Activated naive CD8-positive, alpha-beta T cell (primary cell): ENCODE data around the gene BIVM.

Experiments used
- H3K27ac Mint-ChIP-seq: one replicate; pipeline ENCODE4 v1.8.0; 2021; ENCODE audit warnings: mixed read lengths
- H3K27me3 Mint-ChIP-seq: one replicate; pipeline ENCODE4 v1.8.0; 2021; ENCODE audit warnings: mixed read lengths
- H3K36me3 Mint-ChIP-seq: one replicate; pipeline ENCODE4 v1.8.0; 2021; ENCODE audit warnings: mixed read lengths
- H3K4me1 Mint-ChIP-seq: one replicate; pipeline ENCODE4 v1.8.0; 2021; ENCODE audit warnings: low read depth, mixed read lengths
- H3K4me3 Mint-ChIP-seq: one replicate; pipeline ENCODE4 v1.8.0; 2021; ENCODE audit warnings: mild to moderate bottlenecking, mixed read lengths
- H3K9me3 Mint-ChIP-seq: one replicate; pipeline ENCODE4 v1.8.0; 2021; ENCODE audit warnings: low read depth, mixed read lengths

BIVM gene, protein sequence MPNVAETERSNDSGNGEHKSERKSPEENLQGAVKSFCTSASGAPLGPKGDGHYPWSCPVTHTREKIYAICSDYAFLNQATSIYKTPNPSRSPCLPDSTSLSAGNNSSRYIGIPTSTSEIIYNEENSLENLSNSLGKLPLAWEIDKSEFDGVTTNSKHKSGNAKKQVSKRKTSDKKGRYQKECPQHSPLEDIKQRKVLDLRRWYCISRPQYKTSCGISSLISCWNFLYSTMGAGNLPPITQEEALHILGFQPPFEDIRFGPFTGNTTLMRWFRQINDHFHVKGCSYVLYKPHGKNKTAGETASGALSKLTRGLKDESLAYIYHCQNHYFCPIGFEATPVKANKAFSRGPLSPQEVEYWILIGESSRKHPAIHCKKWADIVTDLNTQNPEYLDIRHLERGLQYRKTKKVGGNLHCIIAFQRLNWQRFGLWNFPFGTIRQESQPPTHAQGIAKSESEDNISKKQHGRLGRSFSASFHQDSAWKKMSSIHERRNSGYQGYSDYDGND

GRCh38 chr13:102798581-102799425 lies at the start of gene BIVM, which contains the start of gene POGLUT2:
BIVM (plus strand) TSS chr13:102799119; CDS start chr13:102807268, 8,149 bp downstream.
POGLUT2 (minus strand) TSS chr13:102798976; CDS start chr13:102798670, 306 bp downstream.
- no peaks in the 10 kb centered on the region for H3K27me3 Mint-ChIP-seq
- H3K4me1 Mint-ChIP-seq, result peaks cover 26% of the 10 kb centered on the region
- no peaks in the 10 kb centered on the region for H3K9me3 Mint-ChIP-seq
- peaks cover 3% of the 10 kb centered on the region for H3K36me3 Mint-ChIP-seq
- H3K27ac Mint-ChIP-seq, result peak within 1 kb of the TSS; percentile 86
- H3K4me3 Mint-ChIP-seq, result peak within 1 kb of the TSS; percentile 94

- Mint-ChIP-seq H3K36me3 (peaks cover 14% of the 10 kb centered on the region), H3K27me3 (peaks cover 14% of the 10 kb centered on the region), H3K27ac (no peak overlapping the region)
Measured at GRCh38 chr13:102751886-102752285, 47.0 kb upstream of the BIVM start.

GRCh38 chr13:102757006-102757405 lies 41.9 kb upstream of the BIVM start:
- Mint-ChIP-seq H3K9me3 (no peaks in the 10 kb centered on the region), H3K4me1 (no peaks in the 10 kb centered on the region), H3K36me3 (peaks cover 2% of the 10 kb centered on the region), H3K27ac (no peak overlapping the region), H3K27me3 (peaks cover 2% of the 10 kb centered on the region), H3K4me3 (no peak overlapping the region)

More at GRCh38 chr13:102751886-102752285, 47.0 kb upstream of the BIVM start:
- Mint-ChIP-seq H3K4me3 (no peak overlapping the region), H3K9me3 (peaks cover 2% of the 10 kb centered on the region), H3K4me1 (no peaks in the 10 kb centered on the region)

DNA sequence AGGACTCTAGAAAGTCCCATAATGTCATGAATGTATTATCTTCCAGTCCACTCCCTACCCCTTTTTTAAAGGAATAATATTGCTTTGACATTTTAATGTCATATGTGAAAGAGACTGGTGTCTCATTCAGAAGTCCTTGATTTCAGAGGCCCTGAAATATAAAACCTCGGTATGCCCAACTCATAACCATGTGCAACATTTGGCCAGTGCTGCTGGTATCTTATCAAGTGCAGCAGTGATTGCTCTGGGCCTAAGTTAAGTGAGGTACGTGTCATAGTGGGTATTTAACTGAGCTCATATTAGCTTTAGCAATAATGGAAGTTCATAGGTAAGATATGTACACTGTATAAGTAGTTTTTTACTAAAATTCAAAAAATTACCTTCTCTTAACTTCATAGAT lies 40.1 kb upstream of the BIVM start:
- H3K27ac Mint-ChIP-seq, result no peak overlapping the region
- H3K4me3 Mint-ChIP-seq, result no peak overlapping the region
- H3K36me3 Mint-ChIP-seq, result no peaks in the 10 kb centered on the region
- H3K4me1 Mint-ChIP-seq, result no peaks in the 10 kb centered on the region
- H3K9me3 Mint-ChIP-seq, result no peaks in the 10 kb centered on the region
- no peaks in the 10 kb centered on the region for H3K27me3 Mint-ChIP-seq

DNA sequence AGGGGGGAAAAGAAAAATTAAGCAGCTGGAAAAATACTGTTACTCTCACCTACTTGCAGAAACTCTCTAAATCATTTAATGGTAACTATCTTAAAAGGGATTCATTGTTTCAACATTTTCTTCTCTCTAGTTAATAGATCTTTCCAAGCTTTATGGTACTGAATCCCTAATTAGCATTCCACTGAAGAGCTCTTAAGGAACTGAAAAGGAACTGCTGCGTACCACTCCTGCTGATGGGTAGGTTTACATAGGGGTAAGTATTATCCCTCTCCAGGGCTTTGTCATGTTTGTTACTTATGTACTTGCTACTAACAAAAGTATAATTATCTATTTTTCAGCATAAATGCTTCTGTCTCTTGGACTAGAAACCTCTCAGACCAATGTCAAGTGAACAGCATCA lies 37.8 kb upstream of the BIVM start:
- no peaks in the 10 kb centered on the region for H3K27me3 Mint-ChIP-seq
- H3K4me3 Mint-ChIP-seq, result no peak overlapping the region
- H3K36me3 Mint-ChIP-seq, result no peaks in the 10 kb centered on the region
- H3K4me1 Mint-ChIP-seq, result no peaks in the 10 kb centered on the region
- no peak overlapping the region for H3K27ac Mint-ChIP-seq
- no peaks in the 10 kb centered on the region for H3K9me3 Mint-ChIP-seq

DNA sequence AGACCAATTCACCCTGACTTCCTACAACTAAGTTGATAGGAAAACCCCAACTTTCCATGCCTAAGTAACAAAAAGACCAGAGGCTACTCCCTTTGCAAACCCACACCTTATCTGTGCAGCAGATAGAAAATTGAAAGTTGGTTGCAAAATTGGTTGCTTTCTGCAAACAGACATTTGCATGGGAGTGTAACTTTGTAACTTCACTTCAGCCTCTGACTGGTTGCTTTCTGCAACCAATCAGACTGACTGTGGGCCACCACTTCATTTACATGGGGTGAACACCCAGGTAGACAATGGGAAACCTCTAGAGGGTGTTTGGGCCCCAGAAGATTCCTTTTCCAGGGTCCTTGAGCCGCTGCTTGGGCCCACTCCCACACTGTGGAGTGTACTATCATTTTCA lies 35.2 kb upstream of the BIVM start:
- H3K27me3 Mint-ChIP-seq, result no peaks in the 10 kb centered on the region
- H3K36me3 Mint-ChIP-seq, result no peaks in the 10 kb centered on the region
- H3K4me3 Mint-ChIP-seq, result no peak overlapping the region
- H3K9me3 Mint-ChIP-seq, result no peaks in the 10 kb centered on the region
- H3K27ac Mint-ChIP-seq, result no peak overlapping the region
- no peaks in the 10 kb centered on the region for H3K4me1 Mint-ChIP-seq

DNA sequence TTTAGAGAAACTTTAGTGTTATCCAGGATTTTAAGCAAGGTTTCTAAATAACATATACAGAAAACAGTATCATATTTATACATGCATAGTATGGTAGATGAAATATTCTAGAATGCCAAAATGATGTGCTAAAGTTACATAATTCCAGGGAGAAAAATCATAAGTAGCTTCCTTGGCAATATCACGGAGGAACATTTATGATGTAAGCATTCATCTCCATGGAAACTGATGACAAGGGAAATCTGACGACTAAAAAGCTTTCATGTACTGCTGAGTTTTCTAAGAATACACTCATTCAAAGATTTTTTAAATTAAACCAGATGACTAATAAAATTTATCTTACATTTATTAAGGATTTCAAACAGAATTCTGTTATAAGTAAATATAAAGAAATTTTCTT lies 30.0 kb upstream of the BIVM start:
- no peaks in the 10 kb centered on the region for H3K9me3 Mint-ChIP-seq
- H3K36me3 Mint-ChIP-seq, result no peaks in the 10 kb centered on the region
- H3K27ac Mint-ChIP-seq, result no peak overlapping the region
- H3K4me1 Mint-ChIP-seq, result peaks cover 30% of the 10 kb centered on the region
- no peaks in the 10 kb centered on the region for H3K27me3 Mint-ChIP-seq
- H3K4me3 Mint-ChIP-seq, result no peak overlapping the region

- H3K27ac Mint-ChIP-seq, result no peak overlapping the region
- H3K36me3 Mint-ChIP-seq, result no peaks in the 10 kb centered on the region
- H3K27me3 Mint-ChIP-seq, result no peaks in the 10 kb centered on the region
- no peak overlapping the region for H3K4me3 Mint-ChIP-seq
- peaks cover 37% of the 10 kb centered on the region for H3K4me1 Mint-ChIP-seq
- H3K9me3 Mint-ChIP-seq, result no peaks in the 10 kb centered on the region
Measured at GRCh38 chr13:102769679-102770078, 29.2 kb upstream of the BIVM start.

DNA sequence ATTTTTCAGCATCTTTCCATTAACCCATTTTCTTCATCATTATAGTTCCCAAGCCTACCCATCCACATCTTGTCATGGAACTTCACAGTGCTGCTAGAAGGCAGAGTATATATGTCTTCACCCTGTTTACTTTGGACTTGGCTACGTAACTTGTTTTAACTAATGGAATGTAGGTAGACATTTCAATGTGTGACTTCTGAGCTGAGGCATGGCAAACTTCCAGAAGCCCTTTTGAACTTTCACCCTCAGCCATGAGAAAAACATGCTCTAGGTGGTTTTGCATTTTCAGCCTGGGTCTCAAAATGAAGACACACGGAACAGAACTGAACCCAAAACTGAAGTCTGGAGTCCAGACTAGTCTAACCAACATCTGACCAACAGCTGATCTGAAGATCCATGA lies 28.5 kb upstream of the BIVM start:
- no peaks in the 10 kb centered on the region for H3K36me3 Mint-ChIP-seq
- peaks cover 41% of the 10 kb centered on the region for H3K4me1 Mint-ChIP-seq
- no peak overlapping the region for H3K27ac Mint-ChIP-seq
- peak overlapping the region; percentile 15 for H3K4me3 Mint-ChIP-seq
- no peaks in the 10 kb centered on the region for H3K27me3 Mint-ChIP-seq
- no peaks in the 10 kb centered on the region for H3K9me3 Mint-ChIP-seq

GRCh38 chr13:102771298-102772041 lies 27.4 kb upstream of the BIVM start:
- H3K4me1 Mint-ChIP-seq, result peaks cover 41% of the 10 kb centered on the region
- H3K27ac Mint-ChIP-seq, result no peak overlapping the region

DNA sequence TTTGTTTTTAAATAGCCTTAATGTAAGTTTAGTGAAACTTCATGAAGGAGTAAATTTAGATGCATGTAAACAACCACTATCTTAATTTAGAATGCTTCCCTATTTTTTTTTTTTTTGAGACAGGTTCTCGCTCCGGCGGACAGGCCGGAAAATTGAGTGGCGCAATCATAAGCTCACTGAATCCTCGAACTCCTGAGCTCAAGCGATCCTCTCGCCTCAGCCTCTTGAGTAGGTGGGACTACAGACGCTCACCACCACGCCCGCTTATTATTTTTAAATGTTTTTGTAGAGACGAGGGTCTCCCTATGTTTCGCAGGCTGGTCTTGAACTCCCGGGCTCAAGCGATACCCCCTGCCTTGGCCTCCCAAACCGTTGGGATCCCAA lies 26.9 kb upstream of the BIVM start:
- no peaks in the 10 kb centered on the region for H3K27me3 Mint-ChIP-seq
- H3K27ac Mint-ChIP-seq, result no peak overlapping the region
- peak overlapping the region; percentile 89 for H3K4me3 Mint-ChIP-seq
- H3K9me3 Mint-ChIP-seq, result no peaks in the 10 kb centered on the region
- H3K36me3 Mint-ChIP-seq, result no peaks in the 10 kb centered on the region
- H3K4me1 Mint-ChIP-seq, result peaks cover 41% of the 10 kb centered on the region

More at GRCh38 chr13:102771298-102772041, 27.4 kb upstream of the BIVM start:
- Mint-ChIP-seq H3K27me3 (no peaks in the 10 kb centered on the region), H3K4me3 (peak overlapping the region; percentile 89), H3K9me3 (no peaks in the 10 kb centered on the region), H3K36me3 (no peaks in the 10 kb centered on the region)

GRCh38 chr13:102773441-102774213 lies 25.3 kb upstream of the BIVM start, which contains the start of gene TEX30:
TEX30 (minus strand) TSS chr13:102773786; CDS start chr13:102770026, 3,760 bp downstream.
- no peaks in the 10 kb centered on the region for H3K36me3 Mint-ChIP-seq
- H3K27me3 Mint-ChIP-seq, result no peaks in the 10 kb centered on the region
- H3K4me3 Mint-ChIP-seq, result peak within 1 kb of the TSS; percentile 90
- peak within 1 kb of the TSS; percentile 97 for H3K27ac Mint-ChIP-seq
- H3K4me1 Mint-ChIP-seq, result peaks cover 47% of the 10 kb centered on the region
- H3K9me3 Mint-ChIP-seq, result no peaks in the 10 kb centered on the region

DNA sequence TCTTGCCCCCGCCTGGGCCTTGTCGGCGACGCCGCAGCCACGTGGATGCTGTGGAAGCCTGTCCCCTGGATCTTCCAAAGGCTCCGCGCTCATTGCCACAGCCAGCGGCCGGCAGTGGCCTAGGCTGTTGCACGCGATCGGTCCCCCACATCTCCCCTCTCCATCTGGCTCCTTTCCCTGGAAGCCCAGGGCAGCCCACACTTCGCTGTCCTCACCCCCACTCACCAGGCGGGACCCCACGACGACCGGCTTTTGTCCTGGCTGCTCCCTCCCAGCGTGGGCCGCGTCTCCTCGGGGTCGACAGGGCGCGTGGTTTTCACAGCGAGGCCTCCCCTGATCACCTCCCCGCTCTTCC lies 24.7 kb upstream of the BIVM start:
- peak overlapping the region; percentile 90 for H3K4me3 Mint-ChIP-seq
- H3K9me3 Mint-ChIP-seq, result no peaks in the 10 kb centered on the region
- H3K27me3 Mint-ChIP-seq, result no peaks in the 10 kb centered on the region
- H3K27ac Mint-ChIP-seq, result peak overlapping the region; percentile 97
- H3K4me1 Mint-ChIP-seq, result peaks cover 52% of the 10 kb centered on the region
- no peaks in the 10 kb centered on the region for H3K36me3 Mint-ChIP-seq
